K562 (cell line): ENCODE measurements around the gene RCOR2. TPM values are rescaled to one million over a fixed set of nuclear protein-coding genes. Genes with fewer than 3 reads are reported as not detected.

Experiments
- ATAC-seq: fragments of 200-7000 bp; cut with Tn5 transposase; 3 replicates; pipeline ENCODE4 v1.9.1; 2020; ENCODE audit warnings: moderate library complexity
- BruUV-seq: library from RNA; stranded (reverse); fragments of 400-500 nt; replicated peaks from 2 replicates; lab custom pipeline; 2021; lab: Mats Ljungman, UMichigan
- CTCF ChIA-PET: fragments of 300-600 bp; formaldehyde crosslinking; extraction: SDS; loops from one replicate; lab custom pipeline; 2021; ENCODE audit warnings: low intra/inter-chr PET ratio; lab: Yijun Ruan, JAX
- POLR2A ChIA-PET: fragments of 300-600, 350-650 bp; sonication (Branson Sonifier 250); formaldehyde crosslinking; extraction: SDS; loops from one replicate; lab custom pipeline; 2021; ENCODE audit warnings: antibody characterized with exemption, inconsistent platforms; lab: Yijun Ruan, JAX
- DNase-seq, 4 experiments: peaks; one replicate each; pipeline versions ENCODE4 v3.0.0 to v3.0.0-alpha.2; 2011 to 2018; ENCODE audit warnings: low spot score in 3 of 4, mixed read lengths in 3 of 4; ENCODE audit errors: extremely low read depth in 1 of 4
- FAIRE-seq: peaks from 2 replicates; lab custom pipeline; 2011; peaks lifted over from hg19 to GRCh38; lab: Jason Lieb, UNC
- H2AFZ ChIP-seq: 2 replicates; pipeline ENCODE4 v1.6.0; 2011; ENCODE audit warnings: low read depth, low read length, control low read depth, inconsistent platforms
- H3K27ac ChIP-seq: fragments of 200-600 bp; 3 replicates; pipeline ENCODE4 v1.8.0; 2011; ENCODE audit warnings: low read depth, mild to moderate bottlenecking, control low read depth, inconsistent platforms, low read length, moderate library complexity, mixed read lengths; ENCODE audit errors: extremely low read depth
- H3K27me3 ChIP-seq, 2 experiments: fragments of 300-600 bp in 1 of 2; 2 replicates in 1 of 2; 3 replicates in 1 of 2; pipeline versions ENCODE4 v1.6.0 to v1.8.0; 2011; ENCODE audit warnings: inconsistent platforms in 2 of 2, low read length in 2 of 2, mild to moderate bottlenecking in 1 of 2, mixed read lengths in 1 of 2, moderate library complexity in 1 of 2; ENCODE audit not compliant: control insufficient read depth in 2 of 2, insufficient read depth in 2 of 2
- H3K36me3 ChIP-seq: fragments of 300-600 bp; 3 replicates; pipeline ENCODE4 v1.8.0; 2011; ENCODE audit warnings: mild to moderate bottlenecking, low read length, inconsistent platforms; ENCODE audit not compliant: control insufficient read depth, insufficient read depth
- H3K4me1 ChIP-seq, 2 experiments: fragments of 200-600 bp in 1 of 2; replicated peaks in 1 of 2; 2 replicates in 1 of 2; 3 replicates in 1 of 2; pipeline versions ENCODE4 v1.5.1 to v1.8.0; 2011; ENCODE audit warnings: inconsistent platforms in 2 of 2, low read length in 2 of 2, mild to moderate bottlenecking in 1 of 2, mixed read lengths in 1 of 2, moderate library complexity in 1 of 2; ENCODE audit not compliant: control insufficient read depth in 2 of 2, insufficient read depth in 2 of 2
- H3K4me2 ChIP-seq: 2 replicates; pipeline ENCODE4 v1.6.1; 2011; ENCODE audit warnings: low read length, control low read depth, inconsistent platforms, mixed read lengths; ENCODE audit not compliant: insufficient read depth
- H3K4me3 ChIP-seq: fragments of 200-600 bp; sonication (generic), shearing (Covaris generic); 2 replicates; pipeline ENCODE4 v1.5.1; 2016; ENCODE audit warnings: control low read depth, inconsistent platforms
- H3K79me2 ChIP-seq: fragments of 200-600 bp; 3 replicates; pipeline ENCODE4 v1.8.0; 2011; ENCODE audit warnings: low read length, inconsistent platforms; ENCODE audit not compliant: control insufficient read depth, insufficient read depth
- H3K9ac ChIP-seq, 2 experiments: 2 replicates each; pipeline versions ENCODE4 v1.6.0 to v1.6.1; 2011; ENCODE audit warnings: low read depth in 2 of 2, low read length in 2 of 2, control low read depth in 1 of 2, inconsistent platforms in 1 of 2, mild to moderate bottlenecking in 1 of 2, mixed read lengths in 1 of 2; ENCODE audit not compliant: insufficient read depth in 1 of 2
- H3K9me1 ChIP-seq: one replicate; pipeline ENCODE4 v1.6.0; 2011; ENCODE audit warnings: inconsistent platforms, mild to moderate bottlenecking, low read length, moderate library complexity; ENCODE audit not compliant: control insufficient read depth, insufficient read depth
- H3K9me3 ChIP-seq: replicated peaks from 2 replicates; pipeline ENCODE4 v1.5.1; 2011; ENCODE audit warnings: low read depth, low read length, inconsistent platforms; ENCODE audit not compliant: control insufficient read depth, insufficient read depth
- H4K20me1 ChIP-seq: replicated peaks from 2 replicates; pipeline ENCODE4 v1.6.1; 2011; ENCODE audit warnings: low read length, inconsistent platforms, mixed read lengths; ENCODE audit not compliant: control insufficient read depth, insufficient read depth
- E2F5 ChIP-seq: sonication (generic); formaldehyde crosslinking; IDR thresholded peaks from 2 replicates; pipeline ENCODE4 v1.8.0; 2022; ENCODE audit warnings: mild to moderate bottlenecking, missing genetic modification reagents
- GABPA ChIP-seq: fragments of 200-800 bp; sonication (Bioruptor generic); conservative IDR thresholded peaks from 2 replicates; pipeline ENCODE4 v1.6.1; 2016; ENCODE audit warnings: low read depth, missing genetic modification characterization, missing compliant biosample characterization
- GTF2E2 ChIP-seq: fragments of 200-800 bp; sonication (Bioruptor generic); IDR thresholded peaks from 2 replicates; pipeline ENCODE4 v1.6.1; 2016; ENCODE audit warnings: missing genetic modification characterization, missing compliant biosample characterization
- NR1H2 ChIP-seq: sonication (generic); formaldehyde crosslinking; IDR thresholded peaks from 2 replicates; pipeline ENCODE4 v1.4.0; 2020; ENCODE audit warnings: mild to moderate bottlenecking, missing genetic modification reagents
- PBX2 ChIP-seq, 2 experiments: IDR thresholded peaks in 1 of 2; conservative IDR thresholded peaks in 1 of 2; 2 replicates each; pipeline ENCODE4 v1.6.1; 2016; ENCODE audit warnings: low read depth in 2 of 2, mild to moderate bottlenecking in 1 of 2, missing compliant biosample characterization in 1 of 2, missing genetic modification characterization in 1 of 2, moderate library complexity in 1 of 2
- ZNF316 ChIP-seq: fragments of 450-650 bp; IDR thresholded peaks from 2 replicates; pipeline ENCODE4 v1.6.1; 2016
- whole genome bisulfite sequencing: fragments of 100-300 bp; shearing (Covaris generic); methylation state at CpG from one replicate; pipeline ENCODE4 v1.1.6; 2016; ENCODE audit warnings: low coverage, mixed read lengths; ENCODE audit not compliant: insufficient coverage; ENCODE audit errors: missing lambda C conversion rate; 5-methylcytosine and 5-hydroxymethylcytosine counted together
- in situ Hi-C: fragments of 300-500 bp; cut with MboI; formaldehyde crosslinking; loops from 4 replicates; pipeline ENCODE4 v1.15.0; 2018; ENCODE audit warnings: inconsistent platforms, mixed read lengths
- intact Hi-C: fragments of 100-400 bp; cut with micrococcal nuclease; formaldehyde crosslinking; loops from 2 replicates; pipeline ENCODE4 v1.14.2; 2022
- polyA plus RNA-seq, 8 experiments: library from polyadenylated mRNA; depleted of rRNA in 4 of 8; stranded (reverse) in 5 of 8; unstranded in 3 of 8; fragments of >200 nt; fragmentation: Nextera tagmentation in 2 of 8; fragmentation: Illumina TruSeq in 1 of 8; extraction: Ambion mirVana in 2 of 8; extraction: Trizol in 1 of 8; gene quantifications; 2 replicates each; pipeline versions ENCODE4 v1.2.1 to v1.2.3, GENCODE V29; 2011 to 2014; ENCODE audit warnings: inconsistent platforms in 1 of 8, missing spikeins in 1 of 8
- total RNA-seq, 7 experiments: library from RNA; depleted of rRNA in 6 of 7; stranded (reverse); fragments of >200 nt in 6 of 7; fragmentation: Illumina TruSeq in 2 of 7; extraction: Trizol in 2 of 7; gene quantifications; 2 replicates each; pipeline versions ENCODE4 v1.2.1 to v1.2.3, GENCODE V29; 2011 to 2021; ENCODE audit warnings: low replicate concordance in 1 of 7
- TF ChIP-seq, protein P1 (sequence below): sonication (generic); formaldehyde crosslinking; IDR thresholded peaks from 2 replicates; pipeline ENCODE4 v1.8.0; 2023; ENCODE audit warnings: mild to moderate bottlenecking, missing genetic modification reagents

Gene RCOR2
- total and polyA plus RNA-seq, 9 of the 15 experiments (the other 6 are each of a cell fraction or from before 2014, with no cell fraction given), result 0.04 to 6.5 (median 2.5) TPM; not detected in 1

GRCh38 chr11:63890368-63890767, 26.6 kb downstream of the RCOR2 start:
- H3K9me1 ChIP-seq, result peaks cover 13% of the 10 kb centered on the region
- peaks cover 30 to 33% of the 10 kb centered on the region in 2 experiments for H3K4me1 ChIP-seq
- no peaks in the 10 kb centered on the region for H3K9me3 ChIP-seq
- H3K27ac ChIP-seq, result no peak overlapping the region; the same call in 2 of the 3 replicates
- no peak for DNase-seq
- intact Hi-C loops, result no loop called here
- in situ Hi-C loops, result no loop called here
- CTCF ChIA-PET, result no interaction called here
- WGBS, result 73% methylated on average over 6 of the region's 7 CpGs
- H3K27me3 ChIP-seq, result no peaks in the 10 kb centered on the region
- FAIRE-seq, result no peak
- TF ChIP-seq, protein P1, sequence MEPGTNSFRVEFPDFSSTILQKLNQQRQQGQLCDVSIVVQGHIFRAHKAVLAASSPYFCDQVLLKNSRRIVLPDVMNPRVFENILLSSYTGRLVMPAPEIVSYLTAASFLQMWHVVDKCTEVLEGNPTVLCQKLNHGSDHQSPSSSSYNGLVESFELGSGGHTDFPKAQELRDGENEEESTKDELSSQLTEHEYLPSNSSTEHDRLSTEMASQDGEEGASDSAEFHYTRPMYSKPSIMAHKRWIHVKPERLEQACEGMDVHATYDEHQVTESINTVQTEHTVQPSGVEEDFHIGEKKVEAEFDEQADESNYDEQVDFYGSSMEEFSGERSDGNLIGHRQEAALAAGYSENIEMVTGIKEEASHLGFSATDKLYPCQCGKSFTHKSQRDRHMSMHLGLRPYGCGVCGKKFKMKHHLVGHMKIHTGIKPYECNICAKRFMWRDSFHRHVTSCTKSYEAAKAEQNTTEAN (CRISPR knock-in tag), result no peak
- no peak for TF ChIP-seq ZNF316
- H2AFZ ChIP-seq, result no peak overlapping the region
- H4K20me1 ChIP-seq, result peaks cover 15% of the 10 kb centered on the region; the same call in 1 of the 2 replicates
- POLR2A ChIA-PET, result interaction anchor here (0.9 to 1.6 kb wide), 2 partner anchors 14 to 18 kb away, joined by 4 to 5 read pairs; no protein-coding TSS in a partner anchor
- peak overlapping the region in 1 of 2 experiments; percentile 74; a peak in 1 of 4 replicates for H3K9ac ChIP-seq
- peak overlapping the region; percentile 15; the same call in 1 of the 2 replicates for H3K4me2 ChIP-seq
- ATAC-seq, result no peak
- H3K36me3 ChIP-seq, result peaks cover 35% of the 10 kb centered on the region; the same call in 2 of the 3 replicates
- H3K4me3 ChIP-seq, result no peak overlapping the region
- TSS peak; percentile 20 for BruUV-seq
- peaks cover 78% of the 10 kb centered on the region for H3K79me2 ChIP-seq

- 55% methylated on average over 6 of the region's 6 CpGs for WGBS
- in situ Hi-C loops (no loop called here), intact Hi-C loops (no loop called here)
- ATAC-seq (no peak), DNase-seq (no peak), FAIRE-seq (no peak)
- ChIA-PET CTCF (no interaction called here), POLR2A (interaction anchor here (0.7 to 1.6 kb wide), 4 partner anchors 13 to 292 kb away, joined by 3 to 5 read pairs (median 4); no protein-coding TSS in a partner anchor)
- no peaks in the 10 kb centered on the region for H3K9me3 ChIP-seq
- peaks cover 13% of the 10 kb centered on the region for H3K9me1 ChIP-seq
- peak overlapping the region; percentile 88 for H3K27ac ChIP-seq
- H3K9ac ChIP-seq, result peak overlapping the region; percentile 84 to 99
- H3K79me2 ChIP-seq, result peaks cover 82% of the 10 kb centered on the region
- no peaks in the 10 kb centered on the region for H3K27me3 ChIP-seq
- peak overlapping the region; percentile 96 for H3K4me2 ChIP-seq
- H2AFZ ChIP-seq, result no peak overlapping the region
- H4K20me1 ChIP-seq, result peaks cover 15% of the 10 kb centered on the region; the same call in 1 of the 2 replicates
- H3K4me1 ChIP-seq, result peaks cover 30 to 33% of the 10 kb centered on the region in 2 experiments
- no TSS peak for BruUV-seq
- H3K36me3 ChIP-seq, result peaks cover 27% of the 10 kb centered on the region; the same call in 2 of the 3 replicates
- H3K4me3 ChIP-seq, result peak overlapping the region; percentile 62
- TF ChIP-seq GTF2E2 (no peak), E2F5 (CRISPR knock-in tag) (no peak), PBX2 (CRISPR knock-in tag; IDR thresholded peaks at IDR 0.05; ENCODE audit: low read depth) (no peak), PBX2 (tag; conservative IDR thresholded peaks at IDR 0.05; ENCODE audit: low read depth) (no peak), GABPA (tag) (no peak), NR1H2 (CRISPR knock-in tag) (no peak)
Observed at GRCh38 chr11:63889344-63889743, 27.6 kb downstream of the RCOR2 start.
